Spleen (tissue), 7 donors: Measurements from ENCODE around the gene YAE1.

Source experiments
- POLR2A ChIP-seq, 3 donors: fragments of 450-650 bp; IDR thresholded peaks; one replicate each; pipeline ENCODE4 v1.5.1; 2017; ENCODE audit warnings: antibody characterized with exemption in 3 of 3, mild to moderate bottlenecking in 1 of 3
- POLR2AphosphoS5 ChIP-seq, 3 donors: sonication (generic); formaldehyde crosslinking; IDR thresholded peaks; one replicate each; pipeline ENCODE4 v1.5.1; 2017; ENCODE audit warnings: antibody characterized with exemption in 3 of 3
- TF ChIP-seq, protein P1 (sequence below), 11 experiments: fragments of 200-600 bp in 7 of 11; fragments of 450-650 bp in 4 of 11; sonication (generic) in 4 of 11; IDR thresholded peaks in 8 of 11; conservative IDR thresholded peaks in 3 of 11; 1 replicate in 7 of 11; 2 replicates in 4 of 11; pipeline versions ENCODE4 v1.4.0 to v1.8.0; 2016 to 2021; ENCODE audit warnings: antibody characterized with exemption in 11 of 11, inconsistent platforms in 4 of 11, mild to moderate bottlenecking in 1 of 11
- donor health status: DM: no; HTN: no; CAD: no; lungs with moderate emphysema.
- donor health status: DM: no; HTN: no; CAD: no.
- donor health status: DM: no; HTN: no; CAD: no.

- TF ChIP-seq, protein P1, sequence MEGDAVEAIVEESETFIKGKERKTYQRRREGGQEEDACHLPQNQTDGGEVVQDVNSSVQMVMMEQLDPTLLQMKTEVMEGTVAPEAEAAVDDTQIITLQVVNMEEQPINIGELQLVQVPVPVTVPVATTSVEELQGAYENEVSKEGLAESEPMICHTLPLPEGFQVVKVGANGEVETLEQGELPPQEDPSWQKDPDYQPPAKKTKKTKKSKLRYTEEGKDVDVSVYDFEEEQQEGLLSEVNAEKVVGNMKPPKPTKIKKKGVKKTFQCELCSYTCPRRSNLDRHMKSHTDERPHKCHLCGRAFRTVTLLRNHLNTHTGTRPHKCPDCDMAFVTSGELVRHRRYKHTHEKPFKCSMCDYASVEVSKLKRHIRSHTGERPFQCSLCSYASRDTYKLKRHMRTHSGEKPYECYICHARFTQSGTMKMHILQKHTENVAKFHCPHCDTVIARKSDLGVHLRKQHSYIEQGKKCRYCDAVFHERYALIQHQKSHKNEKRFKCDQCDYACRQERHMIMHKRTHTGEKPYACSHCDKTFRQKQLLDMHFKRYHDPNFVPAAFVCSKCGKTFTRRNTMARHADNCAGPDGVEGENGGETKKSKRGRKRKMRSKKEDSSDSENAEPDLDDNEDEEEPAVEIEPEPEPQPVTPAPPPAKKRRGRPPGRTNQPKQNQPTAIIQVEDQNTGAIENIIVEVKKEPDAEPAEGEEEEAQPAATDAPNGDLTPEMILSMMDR (IDR thresholded peaks at IDR 0.05 in 8 of 11, conservative IDR thresholded peaks at IDR 0.05 in 3 of 11) = no peak
- no peak for TF ChIP-seq POLR2A (IDR thresholded peaks at IDR 0.05)
- TF ChIP-seq POLR2AphosphoS5 (IDR thresholded peaks at IDR 0.05) = no peak
Measured at GRCh38 chr7:39589323-39590111, 23.3 kb downstream of the YAE1 start.
